GM03348 (cell line): ENCODE data around the gene CACNA2D2.

Experiments used
- DNase-seq: peaks from one replicate; pipeline ENCODE4 v3.0.0; 2012; ENCODE audit warnings: low spot score

The CACNA2D2 gene

GRCh38 chr3:50369012-50369670 is 134.3 kb downstream of the CACNA2D2 start:
- no peak for DNase-seq

GRCh38 chr3:50365842-50366220 is 137.6 kb downstream of the CACNA2D2 start:
- no peak for DNase-seq

GRCh38 chr3:50365080-50365841 is 138.2 kb downstream of the CACNA2D2 start:
- DNase-seq, result peak; percentile 98

GRCh38 chr3:50364573-50365079 is 138.8 kb downstream of the CACNA2D2 start:
- DNase-seq, result no peak

- no peak for DNase-seq
Observed at GRCh38 chr3:50359760-50360110, 143.7 kb downstream of the CACNA2D2 start.

- peak; percentile 99 for DNase-seq
Observed at GRCh38 chr3:50358911-50359759, 144.3 kb downstream of the CACNA2D2 start, which contains the start of gene TMEM115. TSS of gene TMEM115 (minus strand) at chr3:50359521. CDS start at chr3:50359063, 458 bp downstream.

- DNase-seq, result no peak
Observed at GRCh38 chr3:50358355-50358910, 145.0 kb downstream of the CACNA2D2 start.

- DNase-seq, result no peak
Observed at GRCh38 chr3:50357481-50357880, 146.0 kb downstream of the CACNA2D2 start.

GRCh38 chr3:50356553-50356952 is 146.9 kb downstream of the CACNA2D2 start:
- DNase-seq, result peak; percentile 49

- DNase-seq, result no peak
Observed at GRCh38 chr3:50355829-50356552, 147.4 kb downstream of the CACNA2D2 start.

- DNase-seq, result no peak
Observed at GRCh38 chr3:50354850-50355249, 148.6 kb downstream of the CACNA2D2 start.

GRCh38 chr3:50354186-50354764 is 149.2 kb downstream of the CACNA2D2 start:
- DNase-seq, result no peak

GRCh38 chr3:50353245-50354004 is 150.0 kb downstream of the CACNA2D2 start:
- DNase-seq, result no peak

- no peak for DNase-seq
Observed at GRCh38 chr3:50352781-50353180, 150.7 kb downstream of the CACNA2D2 start.

GRCh38 chr3:50351323-50351697 is 152.1 kb downstream of the CACNA2D2 start:
- DNase-seq, result no peak

- DNase-seq, result peak; percentile 97
Observed at GRCh38 chr3:50350527-50351322, 152.7 kb downstream of the CACNA2D2 start, which contains the start of the genes CYB561D2 and NPRL2. TSS of gene CYB561D2 (plus strand) at chr3:50350862. CDS start at chr3:50351434, 572 bp downstream. TSS of gene NPRL2 (minus strand) at chr3:50350775. CDS start at chr3:50350652, 123 bp downstream.

- no peak for DNase-seq
Observed at GRCh38 chr3:50350213-50350526, 153.3 kb downstream of the CACNA2D2 start.

- DNase-seq, result peak; percentile 77
Observed at GRCh38 chr3:50347187-50347813, 156.1 kb downstream of the CACNA2D2 start.
